Measurements from ENCODE around the gene PPP1R3G. TPM values are rescaled to one million over a fixed set of nuclear protein-coding genes. Genes with fewer than 3 reads are reported as not detected.

The PPP1R3G gene
- total RNA-seq, 1 donor from 2014 or later = 13.1 TPM

- ATAC-seq = no peak
- intact Hi-C loops (cut with DNase I) = no loop called here
- DNase-seq (ENCODE audit: missing footprints) = no peak
Observed at GRCh38 chr6:5067305-5067704, 17.8 kb upstream of the PPP1R3G start.

- intact Hi-C loops (cut with DNase I) = no loop called here
- ATAC-seq (no peak), DNase-seq (ENCODE audit: missing footprints) (no peak)
Observed at GRCh38 chr6:5068153-5068751, 16.9 kb upstream of the PPP1R3G start.

- intact Hi-C loops (cut with DNase I) = no loop called here
- ATAC-seq (no peak), DNase-seq (ENCODE audit: missing footprints) (no peak)
Observed at GRCh38 chr6:5071216-5071615, 13.9 kb upstream of the PPP1R3G start.

- no peak for DNase-seq (ENCODE audit: missing footprints)
- intact Hi-C loops (cut with DNase I) = no loop called here
Observed at GRCh38 chr6:5072440-5072839, 12.7 kb upstream of the PPP1R3G start.

GRCh38 chr6:5073992-5074391 lies 11.1 kb upstream of the PPP1R3G start:
- ATAC-seq (no peak), DNase-seq (ENCODE audit: missing footprints) (no peak)
- intact Hi-C loops (cut with DNase I) = no loop called here

More at GRCh38 chr6:5072440-5072839, 12.7 kb upstream of the PPP1R3G start:
- no peak for ATAC-seq

- DNase-seq (ENCODE audit: missing footprints) = no peak
- intact Hi-C loops (cut with DNase I) = no loop called here
- no peak for ATAC-seq
Observed at GRCh38 chr6:5076931-5077330, 8.2 kb upstream of the PPP1R3G start.

- intact Hi-C loops (cut with DNase I) = loop anchor here (2.0 kb wide), 1 partner anchor 37 kb away; no protein-coding TSS in a partner anchor
- ATAC-seq (peak; percentile 51), DNase-seq (ENCODE audit: missing footprints) (no peak)
Observed at GRCh38 chr6:5078121-5078669, 6.9 kb upstream of the PPP1R3G start.

GRCh38 chr6:5079692-5080091 lies 5.4 kb upstream of the PPP1R3G start:
- ATAC-seq (no peak), DNase-seq (ENCODE audit: missing footprints) (no peak)
- intact Hi-C loops (cut with DNase I) = loop anchor here (2.0 kb wide), 1 partner anchor 35 kb away; no protein-coding TSS in a partner anchor

DNA sequence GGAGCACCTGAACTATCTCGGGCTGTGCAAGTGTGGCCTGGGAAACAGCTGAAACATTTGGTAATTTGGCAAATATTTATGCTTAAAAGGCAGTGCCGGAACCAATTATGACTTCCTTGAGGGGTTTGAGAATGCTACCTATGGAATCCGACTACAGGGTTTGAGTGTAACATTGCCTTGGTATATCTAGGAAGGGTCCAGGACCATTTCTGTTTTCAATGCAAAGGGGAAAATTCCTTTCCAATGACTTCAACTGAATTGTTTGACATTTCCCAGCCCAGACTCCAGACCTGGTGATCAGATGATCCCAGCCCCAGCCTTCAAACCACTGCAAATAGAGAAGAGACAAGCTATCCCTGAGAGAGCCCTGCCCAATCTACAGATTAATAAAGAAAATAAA lies 4.6 kb upstream of the PPP1R3G start:
- ATAC-seq = no peak
- intact Hi-C loops (cut with DNase I) = no loop called here
- no peak for DNase-seq (ENCODE audit: missing footprints)

- intact Hi-C loops (cut with DNase I) = no loop called here
- ATAC-seq (no peak), DNase-seq (ENCODE audit: missing footprints) (no peak)
Observed at GRCh38 chr6:5081182-5081581, 4.0 kb upstream of the PPP1R3G start.

- intact Hi-C loops (cut with DNase I) = no loop called here
- no peak for ATAC-seq
- no peak for DNase-seq (ENCODE audit: missing footprints)
Observed at GRCh38 chr6:5081955-5082354, 3.2 kb upstream of the PPP1R3G start.

GRCh38 chr6:5082487-5083306 lies 2.4 kb upstream of the PPP1R3G start:
- DNase-seq (ENCODE audit: missing footprints) (no peak), ATAC-seq (no peak)
- intact Hi-C loops (cut with DNase I) = no loop called here

GRCh38 chr6:5083307-5083583 lies 1.9 kb upstream of the PPP1R3G start:
- ATAC-seq = no peak
- intact Hi-C loops (cut with DNase I) = no loop called here
- DNase-seq (ENCODE audit: missing footprints) = no peak

- DNase-seq (ENCODE audit: missing footprints) (no peak), ATAC-seq (no peak)
- intact Hi-C loops (cut with DNase I) = loop anchor here (1.0 kb wide), 1 partner anchor 24 kb away; no protein-coding TSS in a partner anchor
Observed at GRCh38 chr6:5083813-5084359, 1.3 kb upstream of the PPP1R3G start.

DNA sequence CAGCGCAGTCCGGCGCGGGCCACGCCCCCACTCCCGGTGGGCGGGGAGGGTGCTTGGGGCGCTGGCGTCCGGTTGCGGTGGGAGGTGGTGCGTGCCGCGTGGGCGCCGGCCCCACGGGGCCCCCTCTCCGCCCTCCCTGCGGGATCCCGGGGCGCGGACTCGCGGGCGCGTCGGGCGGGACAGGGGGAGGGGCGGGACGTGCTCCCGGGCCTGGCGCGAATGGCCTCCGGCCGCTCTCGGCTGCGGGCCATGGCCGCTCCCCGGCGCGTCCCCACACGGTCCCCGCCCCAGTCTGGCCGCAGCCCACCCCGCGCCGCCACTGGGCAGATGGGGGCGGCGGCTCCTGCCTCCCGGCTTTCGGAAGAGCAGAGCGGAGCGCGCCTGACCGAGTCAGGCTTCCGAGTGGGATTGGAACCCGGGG lies 771 bp upstream of the PPP1R3G start:
- DNase-seq (ENCODE audit: missing footprints) (peak; percentile 77), ATAC-seq (peak; percentile 89)
- intact Hi-C loops (cut with DNase I) = loop anchor here (1.0 kb wide), 1 partner anchor 24 kb away; no protein-coding TSS in a partner anchor

DNA sequence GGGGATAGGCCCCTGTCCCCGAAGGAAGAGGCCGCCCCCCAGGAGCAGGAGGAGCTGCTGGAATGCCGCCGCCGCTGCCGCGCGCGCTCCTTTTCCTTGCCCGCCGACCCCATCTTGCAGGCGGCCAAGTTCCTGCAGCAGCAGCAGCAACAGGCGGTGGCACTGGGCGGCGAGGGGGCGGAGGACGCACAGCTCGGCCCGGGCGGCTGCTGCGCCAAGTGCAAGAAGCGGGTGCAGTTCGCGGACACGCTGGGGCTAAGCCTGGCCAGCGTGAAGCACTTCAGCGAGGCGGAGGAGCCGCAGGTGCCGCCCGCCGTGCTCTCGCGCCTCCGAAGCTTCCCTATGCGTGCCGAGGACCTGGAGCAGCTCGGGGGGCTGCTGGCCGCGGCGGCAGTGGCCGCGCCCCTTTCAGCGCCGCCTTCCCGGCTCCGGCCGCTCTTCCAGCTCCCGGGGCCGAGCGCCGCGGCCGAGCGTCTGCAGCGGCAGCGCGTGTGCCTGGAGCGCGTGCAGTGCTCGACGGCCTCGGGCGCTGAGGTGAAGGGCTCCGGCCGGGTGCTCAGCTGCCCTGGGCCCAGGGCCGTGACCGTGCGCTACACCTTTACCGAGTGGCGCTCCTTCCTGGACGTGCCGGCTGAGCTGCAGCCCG lies 630 bp downstream of the PPP1R3G start:
- ATAC-seq = peak; percentile 29
- no peak for DNase-seq (ENCODE audit: missing footprints)
- intact Hi-C loops (cut with DNase I) = no loop called here

GRCh38 chr6:5086294-5086890 lies 1.3 kb downstream of the PPP1R3G start:
- intact Hi-C loops (cut with DNase I) = no loop called here
- no peak for ATAC-seq
- no peak for DNase-seq (ENCODE audit: missing footprints)

- intact Hi-C loops (cut with DNase I) = no loop called here
- DNase-seq (ENCODE audit: missing footprints) = peak; percentile 83
- no peak for ATAC-seq
Observed at GRCh38 chr6:5087389-5087788, 2.2 kb downstream of the PPP1R3G start.

- DNase-seq (ENCODE audit: missing footprints) (no peak), ATAC-seq (no peak)
- intact Hi-C loops (cut with DNase I) = no loop called here
Observed at GRCh38 chr6:5088780-5089179, 3.6 kb downstream of the PPP1R3G start.
